Activated T-cell treated with anti-CD3 and anti-CD28 coated beads, Interleukin-2, amount 50 U/mL, for 72 hours (primary cell): ENCODE data around the gene DHX8. TPM values are rescaled to one million over a fixed set of nuclear protein-coding genes. Genes with fewer than 3 reads are reported as not detected.
"Not testable (repeated sequence)": the region's sequence is repeated elsewhere in the genome, so short reads cannot be mapped to it uniquely, and the experiment has no call there.

ENCODE experiments used
- ATAC-seq, 2 donors: fragments of 150-1000 bp; cut with Tn5 transposase; replicated peaks in 1 of 2; 2 replicates each; pipeline ENCODE4 v1.10.0; 2021; ENCODE audit warnings: moderate library complexity in 2 of 2, mild to moderate bottlenecking in 1 of 2
- DNase-seq, 2 donors: peaks; one replicate each; pipeline ENCODE4 v3.0.0; 2021 to 2022; ENCODE audit warnings: mixed read lengths in 1 of 2
- H3K27ac Mint-ChIP-seq: one replicate; pipeline ENCODE4 v1.8.0; 2022; ENCODE audit warnings: mild to moderate bottlenecking, moderate library complexity, mixed read lengths
- H3K27me3 Mint-ChIP-seq: one replicate; pipeline ENCODE4 v1.8.0; 2022; ENCODE audit warnings: low read depth, mixed read lengths
- H3K36me3 Mint-ChIP-seq, 2 donors: one replicate each; pipeline ENCODE4 v1.8.0; 2022; ENCODE audit warnings: mixed read lengths in 2 of 2, mild to moderate bottlenecking in 1 of 2; ENCODE audit not compliant: insufficient read depth in 2 of 2
- H3K4me1 Mint-ChIP-seq: one replicate; pipeline ENCODE4 v1.8.0; 2022; ENCODE audit warnings: low read depth, mixed read lengths
- H3K4me3 Mint-ChIP-seq, 2 donors: one replicate each; pipeline ENCODE4 v1.8.0; 2022; ENCODE audit warnings: mild to moderate bottlenecking in 2 of 2, mixed read lengths in 2 of 2, moderate library complexity in 2 of 2
- H3K9me3 Mint-ChIP-seq, 2 donors: one replicate each; pipeline ENCODE4 v1.8.0; 2022; ENCODE audit warnings: mixed read lengths in 2 of 2
- total RNA-seq, 2 donors: library from RNA; stranded (reverse); gene quantifications; one replicate each; pipeline ENCODE4 v1.2.3, GENCODE V29; 2022

Gene DHX8
- total RNA-seq, 2 donors from 2014 or later, result 53.8 to 61.1 TPM

GRCh38 chr17:43468691-43469139 is 15.1 kb upstream of the DHX8 start:
- ATAC-seq, result no peak
- no peaks in the 10 kb centered on the region for H3K4me1 Mint-ChIP-seq

GRCh38 chr17:43469145-43469544 is 14.6 kb upstream of the DHX8 start:
- DNase-seq (no peak), ATAC-seq (peak in 1 of 2 donors; percentile 51)
- H3K27me3 Mint-ChIP-seq, result peaks cover 13% of the 10 kb centered on the region
- H3K27ac Mint-ChIP-seq, result no peak overlapping the region
- H3K9me3 Mint-ChIP-seq, result no peaks in the 10 kb centered on the region
- H3K4me3 Mint-ChIP-seq, result no peak overlapping the region
- H3K4me1 Mint-ChIP-seq, result no peaks in the 10 kb centered on the region
- H3K36me3 Mint-ChIP-seq, result no peaks in the 10 kb centered on the region

More at GRCh38 chr17:43468691-43469139, 15.1 kb upstream of the DHX8 start:
- H3K4me3 Mint-ChIP-seq, result no peak overlapping the region
- H3K36me3 Mint-ChIP-seq, result no peaks in the 10 kb centered on the region
- no peak for DNase-seq
- H3K27me3 Mint-ChIP-seq, result peaks cover 15% of the 10 kb centered on the region
- no peaks in the 10 kb centered on the region for H3K9me3 Mint-ChIP-seq
- H3K27ac Mint-ChIP-seq, result no peak overlapping the region

GRCh38 chr17:43471585-43472160 is 12.1 kb upstream of the DHX8 start:
- H3K4me3 Mint-ChIP-seq, result no peak overlapping the region
- no peak for ATAC-seq
- no peak overlapping the region for H3K27ac Mint-ChIP-seq
- no peak for DNase-seq
- no peaks in the 10 kb centered on the region for H3K4me1 Mint-ChIP-seq
- H3K27me3 Mint-ChIP-seq, result peaks cover 17% of the 10 kb centered on the region
- H3K36me3 Mint-ChIP-seq, result no peaks in the 10 kb centered on the region
- no peaks in the 10 kb centered on the region for H3K9me3 Mint-ChIP-seq

- no peaks in the 10 kb centered on the region for H3K4me1 Mint-ChIP-seq
- H3K27ac Mint-ChIP-seq, result no peak overlapping the region
- ATAC-seq (no peak), DNase-seq (no peak)
- H3K9me3 Mint-ChIP-seq, result no peaks in the 10 kb centered on the region
- no peak overlapping the region for H3K4me3 Mint-ChIP-seq
- H3K27me3 Mint-ChIP-seq, result peaks cover 17% of the 10 kb centered on the region
- no peaks in the 10 kb centered on the region for H3K36me3 Mint-ChIP-seq
Observed at GRCh38 chr17:43475494-43476089, 8.2 kb upstream of the DHX8 start.

DNA sequence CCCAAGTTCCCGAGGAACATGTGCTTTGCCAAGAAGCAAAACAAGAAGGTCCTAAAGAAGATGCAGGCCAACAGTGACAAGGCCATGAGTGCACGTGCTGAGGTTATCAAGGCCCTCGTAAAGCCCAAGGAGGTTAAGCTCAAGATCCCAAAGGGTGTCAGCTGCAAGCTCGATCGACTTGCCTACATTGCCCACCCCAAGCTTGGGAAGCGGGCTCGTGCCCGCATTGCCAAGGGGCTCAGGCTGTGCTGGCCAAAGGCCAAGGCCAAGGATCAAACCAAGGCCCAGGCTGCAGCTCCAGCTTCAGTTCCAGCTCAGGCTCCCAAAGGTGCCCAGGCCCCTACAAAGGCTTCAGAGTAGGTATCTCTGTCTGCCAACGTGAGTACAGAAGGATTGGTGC is 7.5 kb upstream of the DHX8 start:
- H3K9me3 Mint-ChIP-seq, H3K4me3 Mint-ChIP-seq, H3K27ac Mint-ChIP-seq, DNase-seq, H3K4me1 Mint-ChIP-seq, H3K36me3 Mint-ChIP-seq, ATAC-seq: not testable (repeated sequence)
- H3K27me3 Mint-ChIP-seq, result peaks cover 17% of the 10 kb centered on the region

DNA sequence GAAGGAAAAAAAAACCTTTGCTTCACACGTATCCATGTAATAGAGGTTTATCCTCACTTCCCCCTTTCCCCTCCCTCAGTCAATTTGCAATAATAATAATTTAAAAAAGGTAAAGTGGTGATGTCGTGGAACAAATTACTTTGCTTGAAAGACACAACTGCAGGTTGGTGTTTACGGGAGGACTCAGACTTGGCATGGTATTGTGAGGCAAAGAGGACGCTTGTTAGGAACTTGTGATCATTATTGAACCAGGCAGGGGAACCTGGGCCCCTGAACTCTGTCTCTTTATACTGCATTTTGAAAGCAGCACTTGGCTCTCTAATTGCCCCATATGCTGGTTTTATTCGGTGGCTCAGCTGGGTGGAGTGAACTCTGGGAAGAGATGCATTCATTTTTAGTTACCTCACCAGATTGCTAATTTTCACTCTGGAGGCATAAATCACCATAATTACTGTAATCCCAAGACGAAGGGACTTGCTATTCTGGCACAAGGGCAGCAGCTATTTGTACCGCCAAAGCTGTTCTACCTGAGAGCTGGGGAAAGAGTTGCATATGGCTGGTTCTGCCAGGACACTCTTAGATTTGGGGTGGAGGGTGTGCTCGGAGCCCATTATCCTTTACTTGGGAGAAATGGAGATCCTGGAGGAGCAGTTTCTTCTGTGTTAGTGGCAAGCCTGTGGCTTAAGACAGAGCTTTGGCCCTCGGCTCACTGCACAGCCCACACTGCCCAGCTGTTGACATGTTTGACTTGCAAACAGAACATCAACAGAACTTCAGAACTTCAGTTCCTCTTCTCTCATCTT is 5.7 kb upstream of the DHX8 start:
- peaks cover 11% of the 10 kb centered on the region for H3K27me3 Mint-ChIP-seq
- ATAC-seq (no peak), DNase-seq (no peak)
- no peak overlapping the region for H3K4me3 Mint-ChIP-seq
- no peak overlapping the region for H3K27ac Mint-ChIP-seq
- H3K4me1 Mint-ChIP-seq, result peaks cover under 1% of the 10 kb centered on the region
- no peaks in the 10 kb centered on the region for H3K9me3 Mint-ChIP-seq
- no peaks in the 10 kb centered on the region for H3K36me3 Mint-ChIP-seq

DNA sequence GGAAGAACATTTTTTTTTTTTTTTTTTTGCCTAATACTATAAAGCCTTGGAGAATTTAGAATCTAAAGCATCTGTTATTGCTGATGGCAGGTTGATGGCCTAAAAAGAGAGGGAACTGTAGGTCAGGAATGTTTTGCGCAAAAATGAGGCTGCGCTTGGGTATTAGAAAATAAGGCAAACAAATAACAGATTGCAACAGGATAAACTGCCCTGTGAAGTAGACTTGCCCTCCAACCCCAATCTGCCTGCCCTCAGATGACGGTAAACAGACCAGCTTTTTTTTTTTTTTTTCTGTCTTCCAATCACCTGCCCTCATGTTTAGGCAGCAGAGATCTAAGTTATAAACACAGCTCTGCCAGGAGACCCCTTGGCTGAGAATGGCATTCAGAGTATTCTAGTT is 3.8 kb upstream of the DHX8 start:
- Mint-ChIP-seq H3K27ac (no peak overlapping the region), H3K36me3 (peaks cover 4 to 6% of the 10 kb centered on the region in 2 donors), H3K4me3 (no peak overlapping the region), H3K9me3 (no peaks in the 10 kb centered on the region), H3K4me1 (peaks cover 17% of the 10 kb centered on the region), H3K27me3 (peaks cover 3% of the 10 kb centered on the region)
- ATAC-seq (no peak), DNase-seq (no peak)

DNA sequence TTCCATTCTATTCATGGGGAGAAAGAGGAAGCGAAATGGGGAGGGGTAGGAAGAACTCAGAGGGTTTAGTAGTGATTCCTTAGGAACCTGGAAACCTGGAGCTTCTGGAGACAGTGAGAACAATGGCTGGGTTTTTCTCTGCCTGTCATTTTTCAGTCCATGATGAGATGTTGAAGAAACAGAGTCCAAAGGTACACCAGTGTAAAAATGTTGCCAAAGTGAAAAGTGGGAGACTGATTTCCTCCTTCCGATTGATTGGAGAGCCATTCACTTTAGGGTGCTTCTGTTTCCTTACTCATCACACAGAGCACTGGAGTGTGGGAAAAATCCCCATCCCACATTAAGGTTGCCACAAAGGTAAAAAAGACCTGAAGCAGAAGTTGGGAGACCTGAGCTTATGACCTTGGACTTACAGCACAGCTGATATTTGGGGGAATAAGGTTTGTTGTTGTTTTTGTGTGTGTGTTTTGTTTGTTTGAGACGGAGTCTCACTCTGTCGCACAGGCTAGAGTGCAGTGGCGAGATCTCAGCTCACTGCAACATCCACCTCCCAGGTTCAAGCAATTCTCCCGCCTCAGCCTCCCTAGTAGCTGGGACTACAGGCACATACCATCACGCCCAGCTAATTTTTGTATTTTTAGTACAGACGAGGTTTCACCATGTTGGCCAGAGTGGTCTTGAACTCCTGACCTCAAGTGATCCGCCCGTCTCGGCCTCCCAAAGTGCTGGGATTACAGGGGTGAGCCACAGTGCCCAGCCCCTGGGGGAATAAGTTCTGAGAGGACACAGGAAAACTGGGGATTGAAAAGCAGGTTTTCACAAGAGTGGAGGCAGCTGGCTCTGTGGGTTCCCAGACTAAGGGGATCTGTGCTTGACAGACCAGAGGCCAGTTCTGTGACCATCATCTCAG is 1.4 kb upstream of the DHX8 start:
- Mint-ChIP-seq H3K27ac (no peak overlapping the region), H3K9me3 (no peaks in the 10 kb centered on the region), H3K4me1 (peaks cover 26% of the 10 kb centered on the region), H3K36me3 (peaks cover 4 to 6% of the 10 kb centered on the region in 2 donors), H3K27me3 (no peaks in the 10 kb centered on the region), H3K4me3 (no peak overlapping the region)
- no peak for ATAC-seq
- DNase-seq, result no peak

- H3K36me3 Mint-ChIP-seq, result peaks cover 3 to 20% of the 10 kb centered on the region in 2 donors
- H3K4me1 Mint-ChIP-seq, result peaks cover 2% of the 10 kb centered on the region
- DNase-seq, result no peak
- H3K27me3 Mint-ChIP-seq, result no peaks in the 10 kb centered on the region
- H3K4me3 Mint-ChIP-seq, result no peak overlapping the region
- no peak overlapping the region for H3K27ac Mint-ChIP-seq
- ATAC-seq, result no peak
- no peaks in the 10 kb centered on the region for H3K9me3 Mint-ChIP-seq
Observed at GRCh38 chr17:43490621-43491020, 6.8 kb downstream of the DHX8 start.

DNA sequence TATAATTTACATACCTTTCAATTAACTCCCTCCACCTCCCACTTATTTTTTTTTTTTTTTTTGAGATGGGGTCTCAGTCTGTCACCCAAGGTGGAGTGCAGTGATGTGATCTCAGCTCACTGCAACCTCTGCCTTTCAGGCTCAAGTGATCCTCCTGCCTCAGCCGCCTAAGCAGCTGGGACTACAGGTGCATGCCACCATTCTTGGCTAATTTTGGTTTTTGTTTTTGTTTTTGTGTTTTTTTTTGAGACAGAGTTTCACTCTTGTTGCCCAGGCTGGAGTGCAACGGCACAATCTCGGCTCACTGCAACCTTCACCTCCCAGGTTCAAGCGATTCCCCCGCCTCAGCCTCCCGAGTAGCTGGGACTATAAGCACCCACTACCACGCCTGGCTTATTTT is 25.7 kb downstream of the DHX8 start:
- not testable (repeated sequence) for H3K27ac Mint-ChIP-seq, ATAC-seq, H3K4me1 Mint-ChIP-seq, H3K27me3 Mint-ChIP-seq, H3K4me3 Mint-ChIP-seq, DNase-seq, H3K9me3 Mint-ChIP-seq
- peaks cover 5 to 22% of the 10 kb centered on the region in 2 donors for H3K36me3 Mint-ChIP-seq

- H3K27me3 Mint-ChIP-seq, H3K9me3 Mint-ChIP-seq, H3K4me3 Mint-ChIP-seq, H3K4me1 Mint-ChIP-seq, DNase-seq, ATAC-seq: not testable (repeated sequence)
- Mint-ChIP-seq H3K36me3 (peaks cover 3 to 16% of the 10 kb centered on the region in 2 donors), H3K27ac (peak overlapping the region; percentile 15)
Observed at GRCh38 chr17:43511199-43511598, 27.4 kb downstream of the DHX8 start.

- Mint-ChIP-seq H3K4me1 (peaks cover 18% of the 10 kb centered on the region), H3K36me3 (peaks cover 2 to 19% of the 10 kb centered on the region in 2 donors), H3K9me3 (no peaks in the 10 kb centered on the region), H3K4me3 (no peak overlapping the region), H3K27me3 (no peaks in the 10 kb centered on the region), H3K27ac (no peak overlapping the region)
- DNase-seq (no peak), ATAC-seq (no peak)
Observed at GRCh38 chr17:43515656-43516055, 31.9 kb downstream of the DHX8 start.
